IPS-NIHi11 (cell line): ENCODE results near the gene COX8C.

ENCODE experiments used
- DNase-seq: peaks from one replicate; pipeline ENCODE4 v3.0.0; 2012; ENCODE audit warnings: mixed read lengths, low spot score

COX8C gene, protein sequence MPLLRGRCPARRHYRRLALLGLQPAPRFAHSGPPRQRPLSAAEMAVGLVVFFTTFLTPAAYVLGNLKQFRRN

DNA sequence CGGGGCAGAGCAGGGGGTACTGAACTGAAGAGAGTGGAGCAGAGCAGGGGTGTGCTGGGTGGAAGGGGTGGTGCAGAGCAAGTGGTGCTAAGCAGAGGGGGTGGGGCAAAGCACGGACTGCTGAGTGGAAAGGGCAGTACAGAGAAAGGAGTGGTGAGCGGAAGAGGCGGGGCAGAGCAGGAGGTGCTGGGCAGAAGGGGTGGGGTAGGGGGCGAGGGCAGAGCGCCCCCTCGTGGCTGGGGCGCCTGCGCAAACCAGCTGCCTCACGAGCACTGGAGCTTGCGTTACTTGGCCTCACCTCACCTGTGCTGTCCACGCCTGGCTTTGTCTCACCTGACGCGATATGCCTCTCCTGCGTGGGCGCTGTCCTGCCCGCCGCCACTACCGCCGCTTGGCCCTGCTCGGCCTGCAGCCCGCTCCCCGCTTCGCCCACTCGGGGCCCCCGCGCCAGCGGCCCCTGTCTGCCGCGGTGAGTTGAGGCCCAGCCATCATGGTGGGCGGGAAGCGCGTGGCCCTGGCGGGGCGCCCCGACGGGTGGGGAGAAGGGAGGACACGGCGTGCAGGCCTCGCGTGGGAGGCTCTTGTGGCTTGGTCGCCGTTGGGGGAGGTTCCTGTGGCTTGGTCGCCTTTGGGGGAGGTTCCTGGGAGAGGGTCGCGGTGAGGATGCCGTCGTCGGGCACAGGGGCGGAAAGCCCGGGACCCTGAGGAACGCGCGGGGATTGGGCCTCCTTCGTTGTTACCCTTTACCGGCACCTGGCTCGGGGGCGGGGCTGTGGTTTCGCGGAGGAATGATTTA is at the start of gene COX8C:
COX8C (plus strand) TSS at position 257 of the 796 bp plus-strand sequence; CDS start at position 344, 87 bp downstream.
- no peak for DNase-seq

DNA sequence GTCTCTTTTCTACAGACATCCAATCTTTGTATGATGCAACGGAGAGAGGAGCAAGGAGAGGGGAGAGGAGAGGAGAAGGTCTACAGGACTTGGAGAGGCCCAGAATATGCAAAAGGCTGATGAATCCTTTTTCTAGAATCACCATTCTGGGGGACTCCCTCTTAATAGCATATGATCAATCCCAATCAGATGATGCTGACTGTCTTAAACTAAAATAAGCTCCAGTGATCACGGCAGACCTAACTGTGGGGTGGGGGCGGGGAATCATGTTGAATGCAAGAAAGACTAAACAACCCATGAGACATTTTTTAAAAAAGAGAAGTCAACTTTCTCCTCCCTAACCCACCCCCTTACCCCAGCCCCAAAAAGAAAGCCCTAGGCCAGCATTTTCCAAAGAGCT is 47.6 kb upstream of the COX8C start:
- DNase-seq, result no peak

DNA sequence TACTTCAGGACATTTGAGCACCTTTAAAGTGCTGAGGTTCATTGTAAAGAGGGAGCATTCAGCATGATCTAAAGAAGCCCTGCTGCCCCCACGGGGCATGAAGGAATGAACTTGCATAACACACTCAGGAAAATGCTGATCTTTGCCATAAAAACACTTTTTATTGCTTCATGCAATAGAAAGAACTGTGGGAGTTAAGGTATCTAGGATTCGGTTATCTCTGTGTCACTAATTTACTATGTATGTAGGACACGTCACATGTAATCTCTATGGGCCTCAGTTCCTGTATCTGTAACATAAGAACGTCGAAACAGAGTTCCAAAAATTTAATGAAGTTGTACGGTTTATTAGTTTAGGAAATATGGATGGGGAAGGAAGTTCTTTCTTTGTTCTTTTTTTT is 47.1 kb upstream of the COX8C start:
- DNase-seq, result no peak

DNA sequence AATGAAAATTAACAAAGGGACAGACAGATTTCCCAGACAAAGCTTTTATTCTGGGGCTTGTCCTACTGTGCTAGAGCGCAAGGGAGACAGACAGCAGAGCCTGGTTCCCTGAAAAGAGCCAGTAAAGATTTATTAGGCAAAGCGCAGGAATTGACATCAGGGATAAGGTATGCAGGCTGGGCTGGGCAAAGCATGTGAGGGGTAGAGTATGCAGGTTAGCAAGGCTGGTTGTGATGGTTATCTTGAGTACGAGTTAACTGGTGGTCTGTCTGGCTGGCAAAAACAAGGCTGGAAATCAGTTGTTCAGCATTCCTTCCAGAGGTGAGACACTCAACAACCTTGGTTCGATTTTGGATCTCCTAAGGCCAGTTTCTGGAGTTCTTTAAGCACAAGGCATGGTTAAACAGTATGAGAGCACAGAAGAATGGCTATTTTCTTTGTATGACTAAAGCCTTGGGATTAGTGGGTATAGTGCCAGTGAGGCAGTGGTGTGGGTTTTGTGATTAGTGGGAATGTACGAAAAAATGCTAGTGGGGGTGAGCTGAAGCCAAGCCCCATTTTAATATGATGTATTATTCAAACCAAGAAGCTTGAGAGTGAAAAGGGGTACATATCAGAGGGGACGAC is 45.0 kb upstream of the COX8C start:
- peak; percentile 32 for DNase-seq

DNA sequence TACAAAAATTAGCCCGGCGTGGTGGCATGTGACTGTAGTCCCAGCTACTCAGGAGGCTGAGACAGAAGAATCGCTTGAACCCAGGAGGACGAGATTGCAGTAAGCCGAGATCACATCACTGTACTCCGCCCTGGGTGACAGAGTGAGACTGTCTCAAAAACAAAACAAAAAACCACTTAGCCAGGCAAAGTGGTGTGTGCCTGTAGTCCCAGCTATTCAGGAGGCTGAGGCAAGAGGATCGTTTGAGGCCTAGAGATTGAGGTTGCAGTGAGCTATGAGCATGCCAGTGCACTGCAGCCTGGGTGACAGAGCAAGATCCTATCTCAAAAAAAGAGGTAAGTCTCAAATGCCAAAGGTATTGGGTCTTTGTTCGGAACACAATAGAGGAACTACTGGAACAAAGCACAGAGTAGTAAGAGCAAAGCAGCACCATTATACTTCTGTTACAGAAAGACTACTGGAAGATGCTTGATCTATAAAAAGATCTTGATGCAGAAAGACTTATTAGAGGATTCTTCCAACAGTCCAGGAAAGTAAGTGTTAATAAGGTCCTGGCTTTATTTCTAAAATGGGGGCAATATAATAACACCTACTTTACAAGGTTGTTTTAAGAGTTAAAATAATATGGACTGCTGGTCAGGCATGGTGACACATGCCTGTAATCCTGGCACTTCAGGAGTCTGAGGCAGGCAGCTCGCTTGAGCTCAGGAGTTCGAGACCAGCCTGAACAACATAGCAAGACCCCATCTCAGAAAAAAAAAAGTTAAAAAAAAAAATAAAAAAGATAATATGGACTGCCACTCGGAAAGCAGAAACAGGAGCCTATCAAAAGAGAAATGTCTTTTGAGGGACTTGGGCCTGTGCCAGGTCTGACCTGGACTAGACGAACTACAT is 44.0 kb upstream of the COX8C start:
- no peak for DNase-seq

DNA sequence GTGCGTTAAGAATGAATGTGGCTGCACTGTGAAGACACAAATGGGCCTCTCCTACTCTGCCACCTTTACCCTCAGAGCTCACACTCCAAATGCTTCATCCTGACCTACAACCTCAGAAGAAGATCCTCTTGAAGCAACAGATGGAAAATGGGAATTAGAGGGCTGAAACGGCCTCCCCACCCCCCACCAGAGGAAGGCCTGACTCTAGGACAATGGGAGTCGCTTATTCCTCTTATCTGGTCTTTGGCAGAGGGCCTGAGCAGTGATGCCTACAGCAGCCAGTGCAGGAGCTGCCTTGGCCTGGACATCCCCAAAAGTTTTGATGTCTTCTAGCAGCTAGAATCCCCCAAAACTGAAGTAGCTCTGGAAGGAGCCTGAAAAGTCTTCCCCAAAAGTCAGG is 43.3 kb upstream of the COX8C start:
- DNase-seq, result no peak

DNA sequence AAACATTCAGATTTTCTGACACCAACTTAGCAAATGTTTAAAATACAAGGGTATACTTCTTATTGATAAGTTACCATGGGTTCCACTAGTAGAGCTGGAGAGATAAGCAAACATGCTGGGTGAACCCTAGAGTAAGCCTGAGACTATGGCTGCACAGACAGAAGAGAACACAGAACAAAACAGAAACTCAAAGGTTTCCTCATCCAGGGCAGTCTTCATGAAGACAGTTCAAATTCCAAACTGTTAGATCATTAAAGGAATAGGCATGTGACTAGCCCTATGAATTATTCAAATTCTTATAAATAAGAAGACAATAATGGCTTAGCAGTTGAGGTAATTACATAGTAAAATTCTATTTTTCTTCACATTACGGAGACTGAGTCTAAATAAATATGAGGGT is 42.2 kb upstream of the COX8C start:
- no peak for DNase-seq

DNA sequence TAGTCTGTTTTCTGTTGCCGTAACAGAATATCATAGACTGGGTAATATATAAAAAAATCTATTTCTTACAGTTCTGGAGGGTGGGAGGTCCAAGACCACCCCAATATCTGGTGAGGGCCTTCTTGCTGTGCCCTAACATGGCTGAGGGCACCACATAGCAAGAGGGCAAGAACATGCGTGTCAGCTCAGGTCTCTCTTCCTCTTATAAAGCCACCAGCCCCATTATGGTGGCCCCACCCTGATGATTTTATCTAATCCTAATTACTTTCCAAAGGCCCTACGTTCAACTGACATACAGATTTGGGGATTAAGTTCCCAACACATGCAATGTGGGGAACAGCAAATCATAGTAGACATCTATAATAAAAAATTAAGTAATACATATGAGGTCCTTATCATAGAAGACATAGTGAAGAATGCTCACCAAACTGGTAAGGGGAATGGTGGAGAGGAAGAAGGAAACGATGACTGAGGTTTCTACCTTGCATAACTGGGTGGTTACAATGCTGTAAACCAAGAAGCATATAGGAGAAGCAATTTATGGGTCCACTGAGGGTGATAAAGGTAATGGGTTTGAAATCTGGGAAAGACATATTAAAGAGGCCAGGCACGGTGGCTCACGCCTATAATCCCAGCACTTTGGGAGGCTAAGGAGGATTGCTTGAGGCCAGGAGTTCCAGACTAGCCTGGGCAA is 41.1 kb upstream of the COX8C start:
- no peak for DNase-seq

DNA sequence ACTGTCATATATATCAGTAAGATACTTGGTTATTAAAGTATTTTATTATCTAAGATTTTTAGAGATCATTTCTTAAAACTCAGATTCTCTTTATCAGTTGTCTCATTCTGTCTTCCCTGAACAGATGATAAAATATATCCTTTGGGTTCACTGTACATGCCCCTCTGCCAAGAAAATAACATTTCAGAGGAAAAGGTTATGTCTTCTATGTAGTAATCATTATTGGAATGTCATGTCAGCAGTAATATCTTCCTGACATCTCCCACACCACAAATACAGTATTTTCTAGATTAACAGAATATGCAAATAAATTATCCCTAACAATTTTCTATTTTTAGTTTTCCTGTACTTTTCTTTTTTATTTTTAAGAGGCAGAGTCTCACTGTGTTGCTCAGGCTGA is 40.2 kb upstream of the COX8C start:
- DNase-seq, result no peak

DNA sequence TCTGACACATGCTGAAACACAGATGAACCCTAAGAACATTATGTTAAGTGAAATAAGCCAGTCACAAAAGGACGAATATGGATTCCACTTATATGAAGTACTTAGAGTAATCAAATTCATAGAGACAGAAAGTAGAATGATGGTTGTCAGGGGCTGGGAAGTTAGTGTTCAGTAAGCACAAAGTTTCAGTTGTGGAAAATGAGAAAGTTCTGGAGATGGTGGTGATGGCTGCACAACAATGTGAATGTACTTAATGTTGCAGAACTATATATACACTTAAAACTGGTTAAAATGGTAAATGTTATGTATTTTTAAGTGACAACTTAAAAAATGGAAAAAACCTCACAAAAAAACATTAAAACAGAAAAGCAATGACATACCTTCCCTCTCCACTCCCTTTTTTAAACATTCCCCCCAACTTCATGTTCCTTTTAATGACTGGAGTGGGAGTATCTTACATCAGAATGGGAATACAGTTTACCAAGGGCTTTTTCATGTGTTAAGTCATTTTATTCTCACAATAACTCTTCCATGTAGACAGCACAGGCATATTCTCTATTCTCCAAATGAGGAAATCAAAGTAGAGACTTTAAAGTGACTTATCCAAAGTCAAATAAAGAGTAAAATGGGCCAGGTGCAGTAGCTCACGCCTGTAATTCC is 38.2 kb upstream of the COX8C start:
- no peak for DNase-seq

DNA sequence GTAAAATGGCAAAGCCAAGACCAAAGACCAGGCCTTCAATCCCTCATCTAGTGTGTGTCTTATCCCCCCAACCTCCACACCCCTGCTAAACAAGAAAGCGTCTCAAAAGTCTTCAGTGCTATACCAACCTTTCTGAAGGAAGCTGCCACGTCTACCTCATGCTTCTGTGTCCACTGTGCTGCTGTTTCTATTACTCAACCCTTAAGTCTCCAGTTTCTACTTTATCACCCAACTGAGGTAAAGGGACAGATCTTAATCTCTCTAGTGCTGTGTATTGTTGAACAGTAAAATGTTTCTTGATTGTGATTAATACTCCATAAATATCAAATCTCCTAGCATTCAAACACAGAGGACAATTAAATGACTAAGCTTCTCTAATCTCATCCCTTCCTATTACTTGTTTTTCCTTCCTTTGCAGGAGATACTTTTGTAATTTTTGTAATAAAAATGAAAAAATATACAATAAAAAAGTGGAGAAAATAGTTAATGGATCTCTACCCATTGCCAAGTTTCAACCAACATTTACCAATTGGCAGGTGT is 37.5 kb upstream of the COX8C start:
- no peak for DNase-seq

DNA sequence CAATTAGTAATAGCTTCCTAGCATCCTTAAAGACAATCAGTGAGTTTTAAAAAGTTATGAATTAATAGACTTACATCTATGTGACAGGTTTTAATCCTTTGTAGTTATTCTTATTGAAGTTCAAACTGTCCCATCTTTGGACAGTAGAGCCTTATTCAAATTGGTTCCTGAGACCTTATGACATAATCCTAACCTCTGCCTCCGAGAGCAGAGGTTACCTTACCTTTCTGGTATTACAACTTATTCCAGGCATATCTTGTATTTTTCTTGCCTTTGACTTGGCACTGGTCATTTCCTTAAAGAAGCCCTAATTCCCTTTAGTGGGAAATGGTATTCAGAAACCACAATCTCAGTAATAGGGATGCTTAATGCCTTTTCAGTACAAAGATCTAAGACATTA is 35.9 kb upstream of the COX8C start:
- DNase-seq, result no peak

DNA sequence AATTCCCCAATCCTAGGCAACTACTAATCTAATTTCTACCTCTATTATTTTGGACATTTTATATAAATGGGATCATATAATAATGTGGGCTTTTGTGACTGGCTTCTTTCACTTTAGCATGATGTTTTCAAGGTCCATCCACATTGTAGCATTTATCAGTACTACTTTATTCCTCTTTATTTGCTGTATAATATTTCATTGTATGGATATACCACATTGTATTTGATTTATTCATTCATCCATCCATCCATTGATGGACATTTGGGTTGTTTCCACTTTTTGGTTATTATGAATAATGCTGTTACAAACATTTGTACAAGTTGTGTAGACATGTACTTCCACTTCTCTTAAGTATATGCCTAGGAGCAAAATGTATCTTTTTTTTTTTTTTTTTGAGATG is 31.4 kb upstream of the COX8C start:
- no peak for DNase-seq

DNA sequence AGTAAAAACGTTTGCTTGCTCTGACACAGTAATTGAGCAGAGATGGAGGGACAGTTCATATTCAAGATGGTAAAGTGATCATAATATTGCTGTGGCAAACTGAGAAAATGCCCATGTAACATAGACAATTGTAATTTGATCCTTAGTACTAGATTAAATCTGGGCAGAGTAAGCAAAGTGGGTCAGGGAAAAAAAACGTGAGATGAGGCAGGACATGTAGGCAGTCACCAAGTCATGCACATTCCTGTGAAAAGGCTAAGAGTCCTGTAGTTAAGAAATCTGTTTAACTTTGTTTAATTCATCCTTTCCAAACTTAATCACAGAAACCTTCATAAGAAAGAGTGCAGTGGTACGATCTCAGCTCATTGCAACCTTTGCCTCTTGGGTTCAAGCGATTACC is 30.3 kb upstream of the COX8C start:
- DNase-seq, result no peak

DNA sequence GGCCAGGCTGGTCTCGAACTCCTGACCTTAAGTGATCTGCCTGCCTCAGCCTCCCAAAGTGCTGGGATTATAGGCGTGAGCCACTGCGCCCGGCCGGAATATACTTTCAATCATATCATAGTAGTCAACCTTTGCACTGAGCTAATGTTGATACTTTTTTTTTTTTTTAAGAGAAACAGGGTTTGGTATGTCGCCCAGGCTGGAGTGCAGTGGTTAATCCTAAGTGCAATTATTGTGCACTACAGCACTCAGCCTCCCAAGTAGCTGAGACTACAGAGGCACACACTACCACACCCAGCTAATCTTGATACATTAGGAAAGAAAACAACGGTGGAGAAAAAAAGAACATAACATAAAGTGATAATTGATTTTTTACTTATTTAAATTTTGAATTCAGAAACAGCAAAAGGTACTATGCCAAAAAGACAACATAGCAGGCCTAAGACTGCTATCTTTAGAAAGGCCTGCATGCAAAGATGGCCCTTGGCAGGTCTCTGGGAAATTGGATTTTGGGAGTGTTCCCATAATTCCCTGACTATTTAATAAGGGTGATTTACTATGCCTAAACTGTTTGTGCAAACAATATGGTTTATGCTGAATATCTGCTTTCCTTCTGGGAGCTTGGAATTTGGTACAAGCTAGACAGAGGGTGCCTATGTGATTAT is 29.6 kb upstream of the COX8C start:
- no peak for DNase-seq

DNA sequence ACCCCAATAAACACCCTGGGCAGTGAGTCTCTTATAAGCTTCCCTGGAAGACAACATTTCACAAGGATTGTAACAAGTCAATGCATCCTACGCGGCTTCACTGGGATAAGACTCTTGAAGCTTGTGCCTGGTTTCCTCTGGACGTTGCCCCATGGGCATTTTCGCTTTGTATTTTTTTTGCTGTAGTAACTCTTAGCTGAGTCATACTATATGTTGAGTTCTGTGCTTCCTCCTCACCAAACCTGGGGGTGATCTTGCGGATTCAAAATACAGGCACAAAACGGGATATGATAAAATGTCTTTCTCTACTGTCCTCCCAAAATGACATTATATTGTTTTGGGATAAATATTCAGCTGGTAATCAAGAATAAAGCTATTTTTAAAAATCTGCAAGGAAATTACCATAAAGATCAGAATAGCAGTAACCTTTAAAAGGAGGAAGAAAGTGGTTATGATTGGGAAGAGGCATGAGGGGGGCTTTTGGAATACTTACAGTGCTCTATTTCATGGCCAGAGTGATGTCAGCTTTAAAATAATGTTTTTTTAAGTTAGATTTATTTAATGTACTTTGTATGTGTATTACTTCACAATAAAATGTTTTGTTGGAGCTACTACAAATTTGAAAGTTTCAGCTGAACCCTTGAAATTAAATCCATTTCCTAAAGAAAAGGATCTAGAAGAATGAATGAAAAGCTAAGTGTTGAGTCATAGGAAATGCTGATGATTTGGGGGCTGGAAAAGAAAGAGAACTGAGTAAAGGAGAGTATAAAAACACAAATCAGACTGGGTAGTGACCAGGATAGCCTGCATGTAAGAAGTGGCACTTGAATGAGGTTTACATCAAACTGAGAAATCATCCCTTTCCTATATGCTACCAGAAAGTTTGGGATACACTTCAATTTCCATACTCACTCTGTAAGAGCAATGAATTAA is 28.8 kb upstream of the COX8C start:
- DNase-seq, result no peak

DNA sequence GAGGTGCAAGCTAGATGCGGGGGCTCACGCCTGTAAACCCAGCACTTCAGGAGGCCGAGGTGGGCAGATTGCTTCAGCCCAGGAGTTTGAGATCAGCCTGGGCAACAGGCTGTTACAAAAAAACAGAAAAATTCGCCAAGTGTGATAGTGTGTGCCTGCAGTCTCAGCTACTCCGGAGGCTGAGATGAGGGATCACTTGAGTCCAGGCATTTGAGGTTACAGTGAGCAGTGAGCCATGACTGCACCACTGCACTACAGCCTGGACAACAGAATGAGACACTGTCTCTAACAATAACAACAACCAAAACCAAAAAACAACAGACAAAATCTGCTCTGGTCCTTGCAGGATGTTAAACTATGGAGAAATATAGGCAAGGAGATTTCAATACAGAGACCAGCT is 28.1 kb upstream of the COX8C start:
- DNase-seq, result no peak

DNA sequence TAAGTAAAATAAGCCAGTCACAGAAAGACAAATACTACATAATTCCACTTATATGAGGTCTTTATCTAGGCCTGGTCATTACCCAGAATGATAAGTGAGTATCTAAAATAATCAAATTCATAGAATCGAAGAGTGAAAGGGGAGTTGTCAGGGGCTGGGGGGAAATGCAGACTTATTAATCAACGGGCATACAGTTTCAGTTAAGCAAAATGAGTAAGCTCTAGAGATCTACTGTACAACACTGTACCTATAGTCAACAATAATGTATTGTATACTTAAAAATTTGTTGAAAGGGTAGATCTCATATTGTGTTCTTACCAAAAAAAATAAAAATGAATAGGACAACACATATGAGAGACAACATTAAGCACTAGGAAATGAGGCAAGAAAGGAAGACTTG is 27.5 kb upstream of the COX8C start:
- no peak for DNase-seq

DNA sequence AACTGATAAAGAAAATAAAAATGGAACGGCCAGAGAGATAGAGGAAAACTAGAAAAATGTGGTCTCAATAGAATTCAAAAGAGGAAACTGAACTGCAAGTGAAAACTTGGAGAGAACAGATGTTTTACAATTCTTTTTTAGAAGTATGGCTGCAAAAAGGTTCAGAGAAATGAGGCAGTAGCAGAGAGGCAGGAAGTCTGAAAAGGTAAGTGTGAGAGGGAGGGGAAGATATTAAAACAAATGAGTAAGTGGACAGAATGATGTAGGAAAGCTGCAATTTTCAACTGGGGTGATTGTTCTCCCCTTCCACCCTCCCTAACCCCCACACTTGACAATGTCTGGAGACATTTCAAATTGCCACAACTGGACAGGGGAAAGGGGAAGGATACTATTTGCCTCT is 27.0 kb upstream of the COX8C start:
- DNase-seq, result no peak

DNA sequence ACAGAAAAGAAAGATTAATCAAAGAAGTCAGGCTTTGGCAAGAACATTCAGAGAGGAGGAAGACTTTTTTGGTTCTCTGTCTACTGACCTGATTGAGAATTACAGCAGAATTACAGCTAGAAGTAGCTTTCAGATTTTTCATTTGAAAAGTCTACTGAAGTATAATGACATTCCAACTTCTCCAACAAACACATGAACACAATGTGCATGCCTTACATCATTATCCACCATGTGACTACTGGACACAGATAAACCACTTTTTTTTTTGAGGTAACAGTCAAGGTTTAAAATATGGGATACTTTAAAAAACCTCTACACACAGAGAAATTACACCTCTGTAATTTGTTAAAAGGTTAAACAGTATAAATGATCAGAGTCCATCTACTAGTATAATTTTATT is 26.5 kb upstream of the COX8C start:
- DNase-seq, result no peak
